Smooth muscle cell (in vitro differentiated cells): Measurements from ENCODE around the gene PDE4A. TPM values are rescaled to one million over a fixed set of nuclear protein-coding genes. Genes with fewer than 3 reads are reported as not detected.

Experiments used
- DNase-seq: peaks from one replicate; lab custom pipeline; 2025; ENCODE audit not compliant: unreplicated experiment; lab: John Stamatoyannopoulos, UW
- H2AFZ ChIP-seq: fragments of 200-600 bp; sonication (generic); 2 replicates; pipeline ENCODE4 v1.6.0; 2016; ENCODE audit warnings: antibody characterized with exemption, low read depth, mild to moderate bottlenecking
- H3F3A ChIP-seq: fragments of 200-600 bp; sonication (generic); 2 replicates; pipeline ENCODE4 v1.6.0; 2017; ENCODE audit warnings: antibody characterized with exemption, low read depth
- H3K27ac ChIP-seq: fragments of 200-600 bp; sonication (generic); 2 replicates; pipeline ENCODE4 v1.5.1; 2016; ENCODE audit warnings: low read depth, mild to moderate bottlenecking
- H3K27me3 ChIP-seq: fragments of 200-600 bp; sonication (generic); 2 replicates; pipeline ENCODE4 v1.6.1; 2016; ENCODE audit warnings: low read depth, mild to moderate bottlenecking
- H3K36me3 ChIP-seq: fragments of 200-600 bp; sonication (generic); 2 replicates; pipeline ENCODE4 v1.5.1; 2016; ENCODE audit warnings: low read depth
- H3K4me1 ChIP-seq: fragments of 200-600 bp; sonication (generic); 2 replicates; pipeline ENCODE4 v1.5.1; 2016; ENCODE audit warnings: low read depth
- H3K4me2 ChIP-seq: fragments of 200-600 bp; sonication (generic); 2 replicates; pipeline ENCODE4 v1.6.0; 2016; ENCODE audit warnings: mild to moderate bottlenecking
- H3K4me3 ChIP-seq: fragments of 200-600 bp; sonication (generic); 2 replicates; pipeline ENCODE4 v1.5.1; 2016; ENCODE audit warnings: mild to moderate bottlenecking
- H3K79me2 ChIP-seq: fragments of 200-600 bp; sonication (generic); 2 replicates; pipeline ENCODE4 v1.6.0; 2016; ENCODE audit warnings: low read depth, mild to moderate bottlenecking
- H3K9ac ChIP-seq: fragments of 200-600 bp; sonication (generic); 2 replicates; pipeline ENCODE4 v1.6.0; 2016; ENCODE audit warnings: low read depth
- H3K9me3 ChIP-seq: fragments of 200-600 bp; sonication (generic); replicated peaks from 2 replicates; pipeline ENCODE4 v1.5.1; 2016; ENCODE audit warnings: low read depth
- H4K20me1 ChIP-seq: fragments of 200-600 bp; sonication (generic); 2 replicates; pipeline ENCODE4 v1.6.0; 2016; ENCODE audit warnings: low read depth
- CTCF ChIP-seq: fragments of 200-600 bp; sonication (generic); IDR thresholded peaks from 2 replicates; pipeline ENCODE4 v1.5.1; 2017; ENCODE audit warnings: borderline replicate concordance, mild to moderate bottlenecking, antibody characterized with exemption; ENCODE audit not compliant: insufficient read depth, poor library complexity, severe bottlenecking
- WGBS: methylation state at CpG from one replicate; pipeline ENCODE4 v1.1.7; 2016; ENCODE audit warnings: low lambda C conversion rate; 5-methylcytosine and 5-hydroxymethylcytosine counted together
- polyA plus RNA-seq: library from polyadenylated mRNA; unstranded; fragments of >200 nt; fragmentation: Nextera tagmentation; extraction: Ambion mirVana; gene quantifications from 2 replicates; pipeline ENCODE4 v1.2.1, GENCODE V29; 2016
- total RNA-seq: library from RNA; depleted of rRNA; stranded (reverse); fragments of >200 nt; gene quantifications from 2 replicates; pipeline ENCODE4 v1.2.3, GENCODE V29; 2014

Gene PDE4A
- total and polyA plus RNA-seq, 2 experiments from 2014 or later = 2.7 to 16.4 TPM

- no peak overlapping the region for H3K9ac ChIP-seq
- H2AFZ ChIP-seq = no peak overlapping the region
- H3F3A ChIP-seq = no peaks in the 10 kb centered on the region
- H3K9me3 ChIP-seq = no peaks in the 10 kb centered on the region
- H4K20me1 ChIP-seq = no peaks in the 10 kb centered on the region
- DNase-seq = no peak
- H3K79me2 ChIP-seq = no peaks in the 10 kb centered on the region
- 89% methylated on average over 14 of the region's 16 CpGs for WGBS
- H3K36me3 ChIP-seq = no peaks in the 10 kb centered on the region
- no peak overlapping the region for H3K27ac ChIP-seq
- no peak overlapping the region for H3K4me2 ChIP-seq
- no peaks in the 10 kb centered on the region for H3K27me3 ChIP-seq
- peaks cover 7% of the 10 kb centered on the region for H3K4me1 ChIP-seq
- no peak for TF ChIP-seq CTCF
- no peak overlapping the region for H3K4me3 ChIP-seq
These were observed 87.7 kb downstream of the PDE4A start for GRCh38 chr19:10508036-10508435.

- H3K79me2 ChIP-seq = no peaks in the 10 kb centered on the region
- 66% methylated on average over 3 of the region's 3 CpGs for WGBS
- H3K36me3 ChIP-seq = no peaks in the 10 kb centered on the region
- no peaks in the 10 kb centered on the region for H3K9me3 ChIP-seq
- H3K4me2 ChIP-seq = no peak overlapping the region
- H3K4me1 ChIP-seq = peaks cover 7% of the 10 kb centered on the region
- H3K27ac ChIP-seq = no peak overlapping the region
- no peak overlapping the region for H3K4me3 ChIP-seq
- peaks cover 4% of the 10 kb centered on the region for H3K27me3 ChIP-seq
- H4K20me1 ChIP-seq = no peaks in the 10 kb centered on the region
- no peak overlapping the region for H3K9ac ChIP-seq
- TF ChIP-seq CTCF = no peak
- DNase-seq = no peak
- no peak overlapping the region for H2AFZ ChIP-seq
- no peaks in the 10 kb centered on the region for H3F3A ChIP-seq
These were observed 88.4 kb downstream of the PDE4A start for GRCh38 chr19:10508707-10509106.

- Histone ChIP-seq H3K79me2 (peaks cover 7% of the 10 kb centered on the region), H3K27ac (no peak overlapping the region), H4K20me1 (no peaks in the 10 kb centered on the region), H3K4me1 (peaks cover 7% of the 10 kb centered on the region), H3K9me3 (no peaks in the 10 kb centered on the region), H3K4me3 (no peak overlapping the region), H3K27me3 (peaks cover 19% of the 10 kb centered on the region), H3K9ac (no peak overlapping the region), H3F3A (no peaks in the 10 kb centered on the region), H2AFZ (no peak overlapping the region), H3K36me3 (no peaks in the 10 kb centered on the region), H3K4me2 (no peak overlapping the region)
- peak; percentile 66 for TF ChIP-seq CTCF
- DNase-seq = no peak
- 18% methylated on average over 15 of the region's 15 CpGs for WGBS
These were observed 90.0 kb downstream of the PDE4A start for GRCh38 chr19:10510301-10510802.

- 91% methylated on average over 7 of the region's 7 CpGs for WGBS
- Histone ChIP-seq H3K4me2 (no peak overlapping the region), H3K27me3 (peaks cover 19% of the 10 kb centered on the region), H3F3A (no peaks in the 10 kb centered on the region), H3K27ac (no peak overlapping the region), H3K4me3 (no peak overlapping the region), H2AFZ (no peak overlapping the region), H3K9me3 (no peaks in the 10 kb centered on the region), H3K4me1 (peaks cover 13% of the 10 kb centered on the region), H3K79me2 (peaks cover 16% of the 10 kb centered on the region), H3K9ac (no peak overlapping the region), H4K20me1 (no peaks in the 10 kb centered on the region), H3K36me3 (no peaks in the 10 kb centered on the region)
- no peak for DNase-seq
- no peak for TF ChIP-seq CTCF
These were observed 92.9 kb downstream of the PDE4A start for GRCh38 chr19:10513223-10513622.
